ENCODE measurements around the gene ARL2BP.

Gene ARL2BP

DNA sequence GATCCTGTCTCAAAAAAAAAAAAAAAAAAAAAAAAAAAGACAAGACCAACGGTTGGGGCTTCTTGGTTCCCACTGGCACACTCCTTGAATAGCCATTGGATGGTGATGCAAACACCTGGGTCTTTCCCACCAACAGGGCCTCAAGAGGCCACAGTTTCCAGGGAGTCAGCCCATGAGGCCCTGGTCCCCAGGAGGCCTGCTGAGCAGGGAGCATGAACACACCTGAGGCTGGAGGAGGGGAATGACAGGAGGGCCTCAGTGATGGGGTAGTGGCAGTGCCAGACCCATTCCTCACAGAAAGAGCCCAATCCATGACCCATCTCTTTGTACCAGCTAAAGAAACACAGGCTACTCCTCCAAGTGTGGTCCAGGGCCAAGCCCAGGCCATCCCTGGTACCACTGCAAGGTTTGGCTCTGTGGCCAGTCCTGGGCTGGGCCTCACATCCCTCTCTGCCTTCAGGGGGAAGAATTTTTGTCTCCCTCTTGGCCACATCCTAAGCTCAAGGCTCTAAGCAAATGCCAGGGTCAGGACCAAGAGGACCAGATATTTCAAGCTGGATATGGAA lies 13.9 kb downstream of the ARL2BP start:
- no peak overlapping the region for H3K4me3 ChIP-seq (ENCODE audit: low read depth, low read length)
- TF ChIP-seq CTCF (IDR thresholded peaks at IDR 0.05; ENCODE audit: insufficient read depth, low read length, missing control alignments), result no peak
- no peak for DNase-seq (ENCODE audit: low read depth, low spot score)
- POLR2A ChIA-PET, result no interaction called here
- CTCF ChIA-PET, result interaction anchor here (0.8 kb wide), 1 partner anchor 158 kb away, joined by 3 read pairs; no protein-coding TSS in a partner anchor

DNA sequence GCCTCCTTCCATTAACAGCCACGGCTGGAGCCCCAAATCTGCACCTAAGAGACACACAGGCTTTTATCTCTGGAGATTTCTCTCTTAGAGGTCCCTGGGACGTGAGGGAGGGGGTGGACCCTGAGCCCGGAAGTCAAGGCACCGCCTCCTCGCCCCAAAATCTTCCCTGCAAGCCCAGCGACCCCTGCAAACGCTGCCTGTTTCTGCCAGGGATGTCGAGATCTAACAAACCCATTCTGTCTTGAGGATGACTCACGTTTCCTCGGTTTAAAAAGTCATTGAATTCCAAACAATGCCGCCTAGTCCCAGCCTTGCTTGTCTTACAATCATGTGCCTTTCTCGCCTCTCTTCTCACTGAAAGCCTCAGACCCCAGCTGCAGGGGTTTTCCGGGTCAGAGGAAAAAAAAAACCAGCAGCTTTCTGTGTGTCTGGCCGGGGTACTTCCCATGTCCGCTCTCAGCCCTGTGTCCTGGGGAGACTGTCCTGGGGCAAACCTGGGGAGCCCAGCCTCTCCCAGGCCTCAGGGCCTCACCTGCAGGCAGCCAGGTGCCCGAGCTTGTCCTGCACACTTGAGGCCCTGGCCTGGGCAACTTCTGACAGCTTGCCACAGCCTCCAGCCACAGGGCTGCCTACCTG lies 15.4 kb downstream of the ARL2BP start:
- DNase-seq (ENCODE audit: low read depth, low spot score), result no peak
- H3K4me3 ChIP-seq (ENCODE audit: low read depth, low read length), result no peak overlapping the region
- CTCF ChIA-PET, result interaction anchor here (0.5 kb wide), 1 partner anchor 32 kb away, joined by 3 read pairs; no protein-coding TSS in a partner anchor
- TF ChIP-seq CTCF (IDR thresholded peaks at IDR 0.05; ENCODE audit: insufficient read depth, low read length, missing control alignments), result no peak
- POLR2A ChIA-PET, result no interaction called here

GRCh38 chr16:57261806-57262205 lies 16.7 kb downstream of the ARL2BP start:
- TF ChIP-seq CTCF (IDR thresholded peaks at IDR 0.05; ENCODE audit: insufficient read depth, low read length, missing control alignments), result no peak
- POLR2A ChIA-PET, result no interaction called here
- CTCF ChIA-PET, result interaction anchor here (1.4 kb wide), 1 partner anchor 159 kb away, joined by 4 read pairs; no protein-coding TSS in a partner anchor
- H3K4me3 ChIP-seq (ENCODE audit: low read depth, low read length), result no peak overlapping the region
- no peak for DNase-seq (ENCODE audit: low read depth, low spot score)

DNA sequence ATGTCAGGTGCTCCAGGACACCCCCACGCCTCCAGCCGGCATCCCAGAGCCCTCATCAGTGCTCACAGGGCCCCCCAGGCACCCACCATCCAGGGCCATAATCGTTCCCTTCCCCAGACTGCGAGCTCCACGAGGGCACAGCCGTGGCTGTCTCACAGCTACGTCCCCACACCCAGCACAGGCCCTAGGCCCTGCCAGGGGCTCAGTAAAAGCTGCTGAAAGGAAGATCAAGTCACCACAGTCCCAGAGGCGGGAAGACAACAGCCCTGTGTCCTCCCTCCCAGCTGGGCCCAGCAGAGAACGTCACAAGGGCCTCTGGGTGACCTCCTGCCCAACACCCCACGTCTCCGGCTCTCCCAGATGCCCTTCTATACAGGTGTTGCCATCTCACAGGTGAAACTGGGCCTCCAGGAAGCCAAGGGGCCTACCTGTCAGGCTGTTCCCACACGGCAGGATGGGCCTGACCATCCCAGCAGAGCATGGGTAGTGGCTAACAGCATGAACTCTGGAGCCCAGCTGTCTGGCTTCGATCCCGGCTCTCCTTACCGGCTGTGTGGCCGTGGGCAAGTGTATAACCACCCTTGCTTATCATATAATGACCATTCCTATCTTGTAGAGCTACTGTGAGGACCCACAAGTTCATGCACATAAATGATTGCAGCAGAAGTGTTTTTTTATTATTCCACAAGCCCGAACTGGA lies 17.9 kb downstream of the ARL2BP start:
- ChIA-PET CTCF (interaction anchor here (1.3 to 1.4 kb wide), 2 partner anchors 17 to 158 kb away, joined by 3 to 4 read pairs; partner anchors contain the start of gene ARL2BP), POLR2A (no interaction called here)
- no peak for TF ChIP-seq CTCF (IDR thresholded peaks at IDR 0.05; ENCODE audit: insufficient read depth, low read length, missing control alignments)

DNA sequence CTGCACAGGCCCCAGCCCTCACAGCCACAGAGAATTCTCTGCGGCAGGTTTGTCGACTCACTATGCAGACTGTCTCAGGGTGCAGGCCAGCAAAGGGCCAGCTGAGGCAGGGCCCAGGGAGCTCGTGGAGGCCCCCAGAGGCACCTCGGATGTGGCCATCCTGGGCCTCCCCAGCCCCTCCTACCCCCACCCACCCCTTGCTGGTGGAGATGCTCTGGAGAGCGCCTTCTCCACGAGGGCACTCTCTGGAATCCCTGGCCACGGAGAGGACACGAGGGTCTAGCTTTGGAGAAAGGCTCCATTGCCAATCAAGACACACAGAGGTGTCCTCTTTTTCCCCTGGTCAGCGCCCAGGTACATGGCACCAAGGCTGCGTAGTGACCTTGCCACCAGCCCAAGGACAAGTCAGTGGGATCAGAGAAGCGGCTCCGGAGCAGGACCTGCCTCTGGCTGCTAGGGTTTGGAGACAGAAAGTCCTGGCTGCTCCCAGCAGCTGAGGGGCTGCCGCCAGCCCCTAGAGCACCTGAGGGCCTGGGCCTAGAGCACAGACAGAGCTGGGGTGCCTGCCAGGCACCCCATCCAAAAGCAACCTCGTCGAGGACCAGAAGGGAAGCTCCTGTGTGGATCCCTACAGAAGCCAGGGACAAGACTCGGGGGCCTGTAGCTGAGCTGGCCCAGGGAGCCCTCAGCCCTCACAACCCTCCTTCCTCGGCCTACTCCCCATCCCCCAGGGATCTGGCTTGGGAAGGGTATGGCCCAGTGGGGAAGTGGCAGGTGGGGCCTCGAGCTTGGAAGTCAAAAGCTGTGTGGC lies 18.7 kb downstream of the ARL2BP start:
- TF ChIP-seq CTCF (IDR thresholded peaks at IDR 0.05; ENCODE audit: insufficient read depth, low read length, missing control alignments), result no peak
- CTCF ChIA-PET, result interaction anchor here (1.3 to 1.4 kb wide), 2 partner anchors 18 to 157 kb away, joined by 3 to 4 read pairs; partner anchors contain the start of gene ARL2BP
- DNase-seq (ENCODE audit: low read depth, low spot score), result no peak
- POLR2A ChIA-PET, result no interaction called here
- no peak overlapping the region for H3K4me3 ChIP-seq (ENCODE audit: low read depth, low read length)

More for the DNA sequence above, 17.9 kb downstream of the ARL2BP start:
- no peak for DNase-seq (ENCODE audit: low read depth, low spot score)
- H3K4me3 ChIP-seq (ENCODE audit: low read depth, low read length), result no peak overlapping the region
